Measurements from ENCODE around the gene GPI.
A peak's percentile ranks its signal among the peaks of the same experiment; 100 is the strongest.

GPI gene

GRCh38 chr19:34363930-34364329 lies 1.1 kb upstream of the GPI start:
- TF ChIP-seq TOX (CRISPR knock-in tag; IDR thresholded peaks at IDR 0.05; ENCODE audit: borderline replicate concordance) (no peak), SNAI2 (CRISPR knock-in tag; IDR thresholded peaks at IDR 0.05) (no peak), ZFP30 (CRISPR knock-in tag; IDR thresholded peaks at IDR 0.05) (no peak), PPARA (CRISPR knock-in tag; IDR thresholded peaks at IDR 0.05; ENCODE audit: borderline replicate concordance) (no peak)
- TF ChIP-seq, protein P1, sequence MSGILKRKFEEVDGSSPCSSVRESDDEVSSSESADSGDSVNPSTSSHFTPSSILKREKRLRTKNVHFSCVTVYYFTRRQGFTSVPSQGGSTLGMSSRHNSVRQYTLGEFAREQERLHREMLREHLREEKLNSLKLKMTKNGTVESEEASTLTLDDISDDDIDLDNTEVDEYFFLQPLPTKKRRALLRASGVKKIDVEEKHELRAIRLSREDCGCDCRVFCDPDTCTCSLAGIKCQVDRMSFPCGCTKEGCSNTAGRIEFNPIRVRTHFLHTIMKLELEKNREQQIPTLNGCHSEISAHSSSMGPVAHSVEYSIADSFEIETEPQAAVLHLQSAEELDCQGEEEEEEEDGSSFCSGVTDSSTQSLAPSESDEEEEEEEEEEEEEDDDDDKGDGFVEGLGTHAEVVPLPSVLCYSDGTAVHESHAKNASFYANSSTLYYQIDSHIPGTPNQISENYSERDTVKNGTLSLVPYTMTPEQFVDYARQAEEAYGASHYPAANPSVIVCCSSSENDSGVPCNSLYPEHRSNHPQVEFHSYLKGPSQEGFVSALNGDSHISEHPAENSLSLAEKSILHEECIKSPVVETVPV (CRISPR knock-in tag; IDR thresholded peaks at IDR 0.05) = no peak
- ATAC-seq = no peak

DNA sequence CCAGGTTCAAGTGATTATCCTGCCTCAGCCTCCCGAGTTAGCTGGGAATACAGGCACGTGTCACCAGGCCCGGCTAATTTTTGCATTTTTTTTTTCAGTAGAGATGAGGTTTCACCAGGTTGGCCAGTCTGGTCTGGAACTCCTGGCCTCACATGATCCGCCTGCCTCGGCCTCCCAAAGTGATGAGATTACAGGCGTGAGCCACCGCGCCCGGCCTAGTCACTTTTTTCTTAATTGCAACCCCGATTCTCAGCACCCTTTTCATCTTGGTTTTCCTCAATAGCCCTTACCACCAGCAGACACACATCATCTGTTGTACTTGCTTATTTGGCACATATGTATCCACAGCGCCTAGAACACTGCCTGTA lies 550 bp upstream of the GPI start:
- TF ChIP-seq ZNF8 (CRISPR knock-in tag; IDR thresholded peaks at IDR 0.05) = no peak
- TF ChIP-seq ZC3H10 (CRISPR knock-in tag; IDR thresholded peaks at IDR 0.05) = no peak
- no peak for TF ChIP-seq POU6F1 (CRISPR knock-in tag; IDR thresholded peaks at IDR 0.05; ENCODE audit: borderline replicate concordance, low read depth)
- TF ChIP-seq, protein P1 (CRISPR knock-in tag; IDR thresholded peaks at IDR 0.05) = no peak
- TF ChIP-seq TOX (CRISPR knock-in tag; IDR thresholded peaks at IDR 0.05; ENCODE audit: borderline replicate concordance) = no peak
- no peak for ATAC-seq

DNA sequence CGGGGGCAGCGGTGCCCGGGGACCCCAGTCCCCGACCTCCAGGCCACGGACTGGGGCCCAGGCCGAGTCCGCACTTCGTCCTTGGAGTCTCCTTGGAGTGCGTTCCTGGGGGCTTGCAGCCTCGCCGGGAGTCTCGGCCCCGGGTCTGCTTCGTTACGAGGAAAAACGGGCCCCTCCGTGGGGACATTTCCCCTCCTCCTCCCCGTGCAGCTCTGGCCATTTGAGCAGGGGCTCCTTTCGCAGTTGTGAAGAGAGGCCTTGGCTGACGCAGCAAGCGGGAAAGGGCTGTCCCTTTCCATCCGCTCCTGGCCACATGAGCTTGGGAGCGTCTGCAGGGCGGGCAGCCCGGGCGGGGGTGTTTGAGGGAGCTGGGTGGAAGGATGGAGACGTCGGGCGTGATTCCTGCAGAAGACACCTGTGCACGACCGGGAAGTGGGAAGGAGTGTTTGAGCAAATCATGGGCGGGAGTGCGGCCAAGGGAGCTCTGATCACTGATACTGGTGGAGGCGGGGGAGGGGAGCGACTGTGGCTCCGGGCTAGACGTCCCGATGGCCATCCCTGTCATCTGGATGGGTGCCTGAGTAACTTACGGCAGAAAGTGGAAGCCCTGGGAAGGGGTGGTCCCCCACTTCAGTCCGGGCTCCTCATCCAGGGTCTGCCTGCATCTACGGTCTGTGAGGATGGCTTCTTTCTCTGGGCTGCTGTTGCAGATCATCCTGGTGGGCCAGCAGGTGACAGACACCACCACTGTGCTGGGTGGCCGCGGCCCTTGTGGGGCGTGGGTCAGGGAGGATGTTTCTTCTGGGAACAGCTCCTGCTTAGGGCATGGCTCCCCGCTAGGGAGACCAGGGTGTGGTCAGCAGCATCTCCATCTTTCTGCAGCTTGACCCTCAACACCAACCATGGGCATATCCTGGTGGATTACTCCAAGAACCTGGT lies 736 bp downstream of the GPI start:
- ATAC-seq = peak; percentile 70
- no peak for TF ChIP-seq TOX (CRISPR knock-in tag; IDR thresholded peaks at IDR 0.05; ENCODE audit: borderline replicate concordance)
- TF ChIP-seq ZNF70 (CRISPR knock-in tag; IDR thresholded peaks at IDR 0.05) = no peak

- no peak for TF ChIP-seq ZFP30 (CRISPR knock-in tag; IDR thresholded peaks at IDR 0.05)
- no peak for TF ChIP-seq ZFP3 (CRISPR knock-in tag; IDR thresholded peaks at IDR 0.05)
- TF ChIP-seq PPARA (CRISPR knock-in tag; IDR thresholded peaks at IDR 0.05; ENCODE audit: borderline replicate concordance) = no peak
- no peak for TF ChIP-seq TCF4 (CRISPR knock-in tag; IDR thresholded peaks at IDR 0.05; ENCODE audit: borderline replicate concordance)
- TF ChIP-seq ARNTL (CRISPR knock-in tag; IDR thresholded peaks at IDR 0.05; ENCODE audit: borderline replicate concordance, low read depth) = no peak
- no peak for TF ChIP-seq BACH2 (CRISPR knock-in tag; IDR thresholded peaks at IDR 0.05; ENCODE audit: borderline replicate concordance)
- no peak for TF ChIP-seq ZNF70 (CRISPR knock-in tag; IDR thresholded peaks at IDR 0.05)
- no peak for TF ChIP-seq ISL1 (CRISPR knock-in tag; IDR thresholded peaks at IDR 0.05)
- no peak for TF ChIP-seq PATZ1 (CRISPR knock-in tag; IDR thresholded peaks at IDR 0.05; ENCODE audit: borderline replicate concordance)
- no peak for TF ChIP-seq POU6F1 (CRISPR knock-in tag; IDR thresholded peaks at IDR 0.05; ENCODE audit: borderline replicate concordance, low read depth)
- no peak for TF ChIP-seq GLIS3 (CRISPR knock-in tag; IDR thresholded peaks at IDR 0.05)
- ATAC-seq = no peak
Observed at GRCh38 chr19:34366738-34367623, 2.0 kb downstream of the GPI start.

Data from SK-N-SH treated with all-trans-retinoic acid at 6 μM for 48 hours (cell line).